OCI-M1 (cell line): ENCODE results near the gene NAB2.

Experiments
- DNase-seq: peaks from one replicate; lab custom pipeline; 2025; lab: John Stamatoyannopoulos, UW

The NAB2 gene

DNA sequence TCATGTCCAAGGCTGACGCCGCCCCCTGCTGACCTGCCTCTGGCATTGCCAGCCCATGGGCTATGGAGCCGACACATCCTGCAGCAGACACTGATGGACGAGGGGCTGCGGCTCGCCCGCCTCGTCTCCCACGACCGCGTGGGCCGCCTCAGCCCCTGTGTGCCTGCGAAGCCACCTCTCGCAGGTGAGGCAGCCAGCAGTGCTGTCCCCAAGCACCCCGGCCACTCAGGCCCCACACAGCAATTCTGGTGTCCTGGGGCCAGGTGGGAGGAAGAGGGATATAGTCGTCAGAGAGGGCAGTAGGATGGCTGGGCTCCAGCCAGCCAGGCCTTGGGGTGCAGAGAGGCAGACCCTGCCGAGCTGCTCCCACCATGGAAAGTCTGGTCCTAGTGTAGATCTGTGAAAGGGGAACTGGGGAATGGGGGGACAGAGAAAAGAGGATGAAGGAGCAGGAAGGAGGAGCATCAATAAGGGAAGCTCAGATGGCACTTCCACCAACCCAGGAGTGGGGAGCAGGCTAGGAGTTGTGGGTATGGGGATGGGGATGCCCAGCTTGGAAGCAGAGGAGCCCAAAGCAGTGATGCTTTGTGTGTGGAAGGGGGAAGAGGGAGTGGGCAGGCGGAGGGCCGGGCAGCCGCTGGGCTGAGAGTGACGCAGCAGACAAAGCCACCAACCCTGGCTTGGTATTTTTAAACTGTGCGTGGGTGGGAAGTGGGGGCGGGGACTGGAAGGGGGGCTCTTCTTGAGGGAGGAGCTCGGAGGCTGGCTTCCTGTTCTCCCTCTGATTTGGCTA, 4.7 kb downstream of the NAB2 start:
- peak; percentile 65 for DNase-seq

DNA sequence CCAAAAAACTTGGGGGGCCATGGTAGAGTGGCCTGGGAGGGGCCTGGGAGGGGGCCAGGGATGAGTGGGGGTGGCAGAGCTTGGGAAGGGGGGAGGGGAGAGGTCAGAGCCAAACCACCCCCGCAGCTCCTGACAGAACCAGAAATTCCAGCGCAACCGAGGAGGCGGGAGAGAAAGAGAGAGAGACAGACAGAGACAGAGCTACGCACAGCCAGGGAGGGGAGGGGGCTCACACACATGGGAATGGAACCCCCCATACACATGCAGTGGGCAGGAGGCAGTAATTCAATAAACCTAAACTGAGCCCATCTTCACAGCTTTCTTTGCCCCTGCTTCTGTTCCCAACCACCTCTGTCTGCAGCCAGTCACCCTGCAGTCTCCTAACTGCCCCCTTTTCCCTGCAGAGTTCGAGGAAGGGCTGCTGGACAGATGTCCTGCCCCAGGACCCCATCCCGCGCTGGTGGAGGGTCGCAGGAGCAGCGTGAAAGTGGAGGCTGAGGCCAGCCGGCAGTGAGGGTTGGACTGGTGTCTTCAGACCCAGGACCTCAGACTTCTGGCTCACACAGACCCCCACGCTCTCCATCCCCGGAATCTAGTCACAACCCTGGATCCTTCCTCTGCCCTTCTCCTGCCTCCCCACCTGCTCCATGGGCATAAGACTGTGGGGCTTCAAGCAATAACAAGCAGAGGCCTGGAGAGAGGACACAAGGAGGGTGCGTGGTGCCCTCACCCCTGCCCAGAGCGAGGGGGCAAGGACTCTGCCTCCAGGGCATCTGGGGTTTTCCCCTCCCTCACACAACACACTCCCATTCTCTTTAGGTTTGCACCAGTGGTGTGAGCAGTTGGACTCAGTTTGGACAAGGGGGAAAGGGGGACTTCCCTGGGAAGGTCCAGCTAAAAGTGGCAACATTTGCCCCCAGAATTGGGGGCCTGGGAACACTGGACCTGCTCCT, 5.6 kb downstream of the NAB2 start:
- no peak for DNase-seq

- DNase-seq = no peak
These were observed 6.5 kb downstream of the NAB2 start for GRCh38 chr12:57095440-57095839.

DNA sequence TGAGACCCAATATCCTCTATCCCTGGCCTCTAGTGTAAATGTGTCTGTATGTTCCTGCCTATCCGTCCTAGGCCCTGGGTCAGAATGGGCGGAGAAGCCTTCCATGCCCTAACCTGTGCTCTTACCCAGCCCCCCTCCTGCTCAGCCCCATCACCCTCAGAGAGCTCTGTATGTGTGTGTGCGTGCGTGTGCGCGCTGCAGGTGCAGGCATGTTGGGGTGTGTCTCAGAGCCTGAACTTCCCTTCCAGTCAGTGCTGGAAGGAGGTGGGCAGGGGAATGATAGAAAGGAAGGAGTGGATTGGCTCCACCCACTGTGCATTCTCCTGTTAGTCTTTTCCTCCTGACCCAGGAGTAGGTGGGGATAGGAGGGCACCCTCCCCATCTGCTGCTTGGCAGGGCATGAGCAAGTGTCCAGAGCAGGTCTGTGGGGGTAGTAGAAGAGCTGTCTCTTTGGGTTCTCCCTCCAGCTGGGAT, 7.2 kb downstream of the NAB2 start:
- DNase-seq = no peak

GRCh38 chr12:57096748-57097553, 8.0 kb downstream of the NAB2 start:
- DNase-seq = no peak

DNA sequence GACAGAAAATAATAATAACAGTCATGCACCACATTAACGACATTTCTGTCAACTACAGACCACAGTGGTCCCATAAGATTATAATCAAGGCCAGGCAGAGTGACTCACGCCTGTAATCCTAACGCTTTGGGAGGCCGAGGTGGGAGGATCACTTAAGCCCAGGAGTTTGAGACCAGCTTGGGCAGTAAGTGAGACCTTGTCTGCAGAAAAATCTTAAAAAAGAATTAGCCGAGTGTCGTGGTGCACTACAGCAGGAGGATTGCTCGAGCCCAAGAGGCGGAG, 8.6 kb downstream of the NAB2 start:
- peak; percentile 70 for DNase-seq

- no peak for DNase-seq
These were observed 9.6 kb downstream of the NAB2 start for GRCh38 chr12:57098546-57098945.

DNA sequence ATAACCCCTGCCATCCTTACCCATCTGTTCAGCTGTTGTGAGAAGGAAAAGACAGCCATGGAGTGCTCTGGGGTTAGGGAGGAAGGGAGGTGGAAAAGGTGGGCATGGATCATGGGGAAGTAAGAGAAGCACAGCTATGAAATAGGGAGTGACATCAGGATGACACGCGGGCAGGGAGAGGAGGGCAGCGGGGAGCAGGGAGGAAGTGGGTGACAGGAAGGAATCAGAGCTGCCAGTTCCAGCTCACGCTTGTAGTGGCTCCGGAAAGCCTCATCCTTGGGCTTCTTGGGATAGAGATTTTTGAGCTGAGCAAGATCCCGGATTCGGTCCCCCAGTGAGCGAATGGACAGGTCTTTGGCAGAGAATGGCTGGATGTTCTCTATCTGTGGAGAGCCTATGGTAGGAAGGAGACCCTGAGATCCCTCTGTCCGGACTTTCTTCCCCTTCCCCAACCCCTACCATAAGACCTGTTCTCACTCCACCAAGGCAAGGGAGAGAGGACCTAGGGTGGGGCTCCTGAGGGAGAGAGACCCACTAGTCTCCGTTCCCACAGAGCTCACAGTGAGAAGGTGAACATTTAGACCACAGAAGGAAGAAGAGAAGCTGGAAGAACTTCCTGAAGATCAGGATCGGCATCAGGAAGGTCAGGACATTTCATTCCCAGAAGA, 10.3 kb downstream of the NAB2 start:
- no peak for DNase-seq

- DNase-seq = no peak
These were observed 10.9 kb downstream of the NAB2 start for GRCh38 chr12:57099766-57100165.

DNA sequence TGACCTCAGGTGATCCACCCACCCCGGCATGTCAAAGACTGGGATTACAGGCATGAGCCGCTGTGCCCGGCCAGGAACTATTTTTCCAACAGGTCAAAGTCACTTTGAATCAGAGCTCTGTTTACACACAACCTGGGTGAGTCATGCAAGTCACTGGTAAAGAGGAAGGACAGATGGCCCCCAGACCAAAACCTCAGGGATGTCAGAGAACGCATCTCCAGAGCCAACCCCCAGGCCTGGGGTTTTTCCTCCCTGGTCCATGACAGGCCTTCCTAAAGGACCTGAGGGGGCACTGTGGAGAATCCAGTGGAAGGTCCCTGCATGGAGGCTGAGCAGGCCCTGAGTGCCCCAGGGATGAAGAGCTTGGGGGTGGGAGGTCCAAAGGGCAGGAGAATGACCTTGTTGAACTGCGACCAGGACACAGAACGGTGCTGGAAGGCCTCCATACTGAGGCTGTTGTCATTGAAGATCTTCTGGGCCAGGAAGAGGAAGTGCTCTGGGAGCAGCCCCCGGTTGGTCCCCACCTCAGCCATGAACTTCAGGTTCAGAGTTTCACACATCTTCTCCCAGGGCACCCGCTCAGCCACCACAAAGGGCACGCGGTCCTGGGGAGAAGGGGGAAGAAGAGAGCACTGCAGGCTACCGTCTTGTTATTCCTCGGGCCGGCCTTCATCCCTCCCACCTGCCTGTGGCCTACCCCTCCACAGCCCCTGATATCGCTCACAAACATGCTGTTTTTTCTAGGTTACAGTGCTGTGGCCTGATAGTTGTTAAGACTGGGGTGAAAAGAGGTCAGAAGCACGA, 13.2 kb downstream of the NAB2 start:
- DNase-seq = peak; percentile 85

DNA sequence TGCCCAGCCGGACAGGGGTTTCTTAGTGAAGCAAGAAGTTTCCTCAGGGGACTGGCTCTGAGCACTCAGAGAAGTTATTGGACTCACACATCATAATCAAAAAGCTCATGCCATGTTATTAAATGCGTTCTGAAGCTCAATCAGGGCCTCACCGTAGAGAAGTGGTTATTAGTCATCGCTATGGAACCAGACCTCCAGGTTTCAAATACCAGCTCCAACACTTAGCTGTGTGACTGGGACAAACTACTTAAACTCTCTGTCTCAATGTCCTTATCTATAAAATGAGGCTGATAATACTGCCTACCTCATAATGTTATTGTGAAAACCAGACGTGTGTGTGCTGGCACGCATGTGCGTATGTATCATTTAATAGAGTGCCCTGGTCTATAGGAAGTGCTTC, 14.9 kb downstream of the NAB2 start:
- no peak for DNase-seq

DNA sequence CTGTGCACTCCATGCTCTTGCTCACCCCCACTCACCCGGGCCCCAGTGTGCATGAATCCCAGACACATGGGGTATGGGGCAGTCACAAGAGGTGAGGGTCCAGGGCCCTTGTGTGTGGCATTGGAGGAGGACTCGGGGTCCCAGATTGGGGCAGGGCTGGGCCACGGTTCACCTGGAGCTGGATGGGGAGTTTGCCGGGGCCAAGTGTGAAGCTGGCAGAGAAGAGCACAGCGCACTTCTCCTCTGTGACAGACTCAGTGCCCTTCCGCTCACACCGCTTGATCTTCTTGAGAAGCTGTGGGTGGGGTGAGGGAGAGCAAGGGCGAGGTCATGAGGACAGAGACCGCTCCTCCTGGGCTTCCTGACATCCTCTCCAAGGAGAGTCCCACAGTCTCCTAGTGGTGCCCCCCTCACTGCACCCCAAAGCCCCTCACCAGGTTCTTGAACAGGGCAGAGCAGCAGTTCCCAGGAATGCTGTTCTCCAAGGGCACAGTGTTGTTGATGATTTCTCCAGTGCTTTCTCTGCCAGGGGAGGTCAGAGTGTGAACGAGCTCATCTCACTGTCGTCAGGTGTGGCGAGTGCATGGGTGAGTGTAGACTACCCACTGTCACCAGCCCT, 15.5 kb downstream of the NAB2 start:
- no peak for DNase-seq

- DNase-seq = no peak
These were observed 16.3 kb downstream of the NAB2 start for GRCh38 chr12:57105011-57105753.

DNA sequence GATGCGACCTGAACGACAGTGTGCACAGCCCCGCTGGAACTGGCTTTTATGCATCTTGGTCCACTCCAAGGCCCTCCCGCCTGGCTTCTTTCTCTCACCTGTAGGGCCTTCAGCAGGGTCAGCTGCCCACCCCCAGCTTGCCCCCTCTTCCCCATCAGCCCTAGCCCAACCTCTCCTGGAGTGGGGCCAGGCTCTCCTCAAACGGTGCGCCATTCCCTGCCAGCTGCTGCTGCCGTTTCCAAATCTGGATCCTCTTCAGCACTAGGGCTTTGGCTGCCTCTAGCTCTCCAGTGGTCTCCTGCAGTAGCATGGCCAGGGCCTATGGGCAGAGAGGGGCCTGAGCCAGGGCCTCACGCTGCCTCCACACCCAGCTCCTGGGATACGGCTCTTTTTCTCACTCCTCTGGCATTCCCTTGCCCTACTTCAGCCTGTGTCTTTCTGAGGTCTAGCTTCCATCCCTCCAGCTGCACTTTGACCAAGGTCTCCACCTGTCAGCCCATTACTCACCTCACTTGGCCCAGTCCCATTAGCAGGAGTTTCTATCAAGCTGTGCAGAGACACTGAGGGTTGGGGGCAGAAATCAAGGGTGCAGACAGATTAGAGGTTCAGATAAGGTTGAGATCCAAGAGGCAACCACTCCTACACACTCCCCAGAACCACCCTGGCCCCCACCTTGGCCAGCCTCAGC, 17.3 kb downstream of the NAB2 start:
- DNase-seq = no peak

DNA sequence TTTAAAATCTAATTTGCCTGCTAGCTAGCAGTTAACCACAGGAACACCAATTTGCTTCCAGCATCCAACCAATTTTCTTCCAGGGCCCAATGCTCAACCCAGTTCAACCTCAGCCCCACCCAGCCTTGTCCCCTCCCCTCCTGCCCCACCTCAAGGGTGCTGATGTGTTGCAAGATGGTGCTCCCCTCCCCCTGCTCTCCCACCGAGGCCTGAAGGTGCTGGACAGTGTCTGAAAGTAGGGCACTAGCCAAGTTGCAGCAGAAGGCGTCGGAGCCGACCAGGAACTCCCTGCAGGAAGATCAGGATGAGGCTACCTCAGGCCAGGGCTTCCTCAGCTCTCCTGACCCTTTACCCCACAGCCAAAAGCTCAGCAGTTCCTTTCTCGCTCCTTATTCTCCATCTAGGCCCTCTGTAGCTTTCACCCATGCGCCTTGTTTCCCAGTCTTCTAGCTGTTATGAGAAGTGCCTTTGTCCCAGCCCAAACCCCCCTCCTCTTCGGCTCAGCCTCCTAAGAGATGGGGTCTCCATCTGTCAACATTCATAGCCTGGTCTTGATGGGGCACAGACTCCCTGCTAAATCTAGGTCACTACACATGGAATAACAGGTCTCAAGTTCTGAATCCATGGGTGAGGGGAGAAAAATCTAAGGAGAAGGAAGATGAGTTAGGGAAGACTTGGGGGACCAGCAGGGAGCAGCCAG, 18.7 kb downstream of the NAB2 start:
- no peak for DNase-seq

DNA sequence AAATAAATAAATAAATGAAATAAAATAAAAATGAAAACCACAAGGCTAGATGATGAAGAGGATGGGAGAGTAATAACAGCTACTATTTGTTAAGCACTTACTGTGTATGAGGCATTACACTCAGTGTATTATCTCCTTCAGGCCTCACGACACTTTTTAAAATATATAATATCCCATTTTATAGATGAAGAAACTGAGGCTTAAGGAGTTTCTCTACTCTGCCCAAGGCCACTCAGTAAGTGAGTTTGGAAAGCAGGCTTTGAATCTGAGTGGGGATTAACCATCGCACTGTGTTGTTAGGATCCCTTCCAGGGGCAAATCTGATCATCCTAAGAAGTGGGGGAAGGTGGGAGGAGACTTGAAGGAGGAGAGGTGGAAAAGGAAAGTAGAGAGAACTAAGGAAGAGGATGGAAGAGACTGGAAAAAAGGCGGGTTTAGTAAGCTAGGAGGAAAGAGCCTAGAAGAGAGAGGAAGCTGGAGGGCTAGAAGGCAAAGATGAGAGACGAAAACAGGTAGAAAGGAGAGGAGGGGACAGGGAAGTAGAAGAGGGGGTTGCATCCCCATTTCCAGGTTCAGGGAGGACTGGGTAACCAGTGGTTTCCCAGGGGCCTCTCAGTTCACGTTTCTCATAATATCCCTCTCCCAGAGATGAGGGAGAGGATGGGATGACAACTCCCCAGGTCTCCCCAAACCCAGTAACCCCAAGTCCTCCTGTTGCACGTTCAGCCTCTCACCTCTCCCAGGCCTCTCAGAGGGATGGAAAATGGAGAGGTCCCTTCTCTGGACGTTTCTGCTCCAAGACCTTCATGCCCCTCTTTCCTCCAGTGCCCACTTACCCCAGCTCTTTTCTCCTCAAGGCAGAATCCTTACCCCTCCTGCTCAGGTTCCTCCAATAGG, 20.5 kb downstream of the NAB2 start:
- DNase-seq = no peak
